ENCODE results near the gene KLHL30. TPM values are rescaled to one million over a fixed set of nuclear protein-coding genes. Genes with fewer than 3 reads are reported as not detected.

Gene KLHL30
- total RNA-seq, 1 experiment from 2014 or later = 0.61 TPM

GRCh38 chr2:238151205-238151604 lies 12.7 kb downstream of the KLHL30 start:
- Histone ChIP-seq H3K4me3 (replicated peaks in 1 of 2; ENCODE audit: low read depth in 1 of 2, low read length in 2 of 2) (no peak overlapping the region), H3K9me2 (ENCODE audit: insufficient read depth) (no peaks in the 10 kb centered on the region), H3K79me2 (ENCODE audit: insufficient read depth, low read length) (no peaks in the 10 kb centered on the region), H4K20me1 (ENCODE audit: insufficient read depth) (no peaks in the 10 kb centered on the region), H3K4me1 (ENCODE audit: control insufficient read depth in 1 of 2, insufficient read depth in 2 of 2, low read length in 2 of 2) (peaks cover 4 to 8% of the 10 kb centered on the region in 2 experiments; a peak in 3 of 4 replicates), H3K4me2 (ENCODE audit: low read length) (no peak overlapping the region), H3K36me3 (ENCODE audit: control insufficient read depth in 1 of 2, insufficient read depth in 2 of 2, low read length in 2 of 2) (no peaks in the 10 kb centered on the region), H3K27ac (ENCODE audit: low read depth, low read length) (no peak overlapping the region), H2AFZ (ENCODE audit: low read depth, low read length, poor library complexity, severe bottlenecking) (no peak overlapping the region), H3K9ac (ENCODE audit: low read length) (no peak overlapping the region), H3K9me3 (ENCODE audit: control insufficient read depth in 1 of 2, insufficient read depth in 1 of 2, low read depth in 1 of 2, low read length in 2 of 2) (no peaks in the 10 kb centered on the region), H3K27me3 (ENCODE audit: insufficient read depth, low read length) (no peaks in the 10 kb centered on the region)
- DNase-seq (ENCODE audit: low read depth, low spot score) = no peak
- BruUV-seq (replicated peaks) = no TSS peak
- ChIA-PET RAD21 (ENCODE audit: low non-redundant PET in 1 of 2, low total read pairs in 2 of 2, uncharacterized antibody in 2 of 2, unreplicated experiment in 2 of 2) (no interaction called here), POLR2A (no interaction called here), CTCF (no interaction called here)
- no peak for ATAC-seq
- intact Hi-C loops (cut with micrococcal nuclease) = no loop called here
- no peak for TF ChIP-seq EZH2 (IDR thresholded peaks at IDR 0.05)
- TF ChIP-seq YY1 (IDR thresholded peaks at IDR 0.05; ENCODE audit: extremely low read depth, insufficient replicate concordance, low read depth, low read length) = no peak
- no peak for TF ChIP-seq SRF (IDR thresholded peaks at IDR 0.05; ENCODE audit: low read depth)
- no peak for TF ChIP-seq POLR2AphosphoS5 (IDR thresholded peaks at IDR 0.05; ENCODE audit: low read depth, low read length)
- no peak for TF ChIP-seq CEBPB (IDR thresholded peaks at IDR 0.05; ENCODE audit: low read depth)
- no peak for TF ChIP-seq EZH2phosphoT487 (IDR thresholded peaks at IDR 0.05; ENCODE audit: borderline replicate concordance)
- TF ChIP-seq ATF3 (IDR thresholded peaks at IDR 0.05) = no peak

GRCh38 chr2:238151628-238152235 lies 13.3 kb downstream of the KLHL30 start:
- ATAC-seq (peak; percentile 51), DNase-seq (ENCODE audit: low read depth, low spot score) (no peak)
- Histone ChIP-seq H4K20me1 (ENCODE audit: insufficient read depth) (no peaks in the 10 kb centered on the region), H3K9ac (ENCODE audit: low read length) (no peak overlapping the region), H3K4me3 (replicated peaks in 1 of 2; ENCODE audit: low read depth in 1 of 2, low read length in 2 of 2) (no peak overlapping the region), H3K4me2 (ENCODE audit: low read length) (no peak overlapping the region), H3K9me3 (ENCODE audit: control insufficient read depth in 1 of 2, insufficient read depth in 1 of 2, low read depth in 1 of 2, low read length in 2 of 2) (no peaks in the 10 kb centered on the region), H3K9me2 (ENCODE audit: insufficient read depth) (no peaks in the 10 kb centered on the region), H3K4me1 (ENCODE audit: control insufficient read depth in 1 of 2, insufficient read depth in 2 of 2, low read length in 2 of 2) (peaks cover 4 to 5% of the 10 kb centered on the region in 2 experiments; a peak in 3 of 4 replicates), H3K79me2 (ENCODE audit: insufficient read depth, low read length) (no peaks in the 10 kb centered on the region), H2AFZ (ENCODE audit: low read depth, low read length, poor library complexity, severe bottlenecking) (no peak overlapping the region), H3K36me3 (ENCODE audit: control insufficient read depth in 1 of 2, insufficient read depth in 2 of 2, low read length in 2 of 2) (no peaks in the 10 kb centered on the region), H3K27me3 (ENCODE audit: insufficient read depth, low read length) (no peaks in the 10 kb centered on the region), H3K27ac (ENCODE audit: low read depth, low read length) (no peak overlapping the region)
- ChIA-PET CTCF (interaction anchor here (1.0 to 2.2 kb wide), 2 partner anchors 10 to 13 kb away, joined by 4 to 6 read pairs; no protein-coding TSS in a partner anchor), POLR2A (interaction anchor here (0.6 kb wide), 1 partner anchor 11 kb away, joined by 5 read pairs; no protein-coding TSS in a partner anchor), RAD21 (ENCODE audit: low non-redundant PET in 1 of 2, low total read pairs in 2 of 2, uncharacterized antibody in 2 of 2, unreplicated experiment in 2 of 2) (no interaction called here)
- intact Hi-C loops (cut with micrococcal nuclease) = no loop called here
- no TSS peak for BruUV-seq (replicated peaks)
- TF ChIP-seq ZBTB33 (IDR thresholded peaks at IDR 0.05; ENCODE audit: extremely low read depth, insufficient replicate concordance, low read length) (no peak), POLR2A (IDR thresholded peaks at IDR 0.05; ENCODE audit: borderline replicate concordance, extremely low read depth, insufficient read depth, insufficient read length) (no peak), SIN3A (IDR thresholded peaks at IDR 0.05; ENCODE audit: low read depth) (no peak), CTCF (IDR thresholded peaks at IDR 0.05 in 2 of 3, conservative IDR thresholded peaks at IDR 0.05 in 1 of 3; ENCODE audit: borderline replicate concordance in 1 of 3, insufficient read depth in 1 of 3, low read depth in 2 of 3, low read length in 2 of 3) (no peak), EZH2 (IDR thresholded peaks at IDR 0.05) (no peak), POLR2AphosphoS5 (IDR thresholded peaks at IDR 0.05; ENCODE audit: low read depth, low read length) (no peak), JUND (IDR thresholded peaks at IDR 0.05) (no peak), CEBPB (IDR thresholded peaks at IDR 0.05; ENCODE audit: low read depth) (no peak), SP1 (IDR thresholded peaks at IDR 0.05; ENCODE audit: low read depth) (no peak)
